Neutrophil (primary cell): Measurements from ENCODE around the gene MICAL1.

ENCODE experiments used
- H3K27ac ChIP-seq: fragments of 200-600 bp; sonication (generic); 2 replicates; pipeline ENCODE4 v1.5.1; 2016; ENCODE audit warnings: mild to moderate bottlenecking, moderate library complexity
- H3K27me3 ChIP-seq: fragments of 200-600 bp; sonication (generic); 2 replicates; pipeline ENCODE4 v1.6.0; 2016; ENCODE audit warnings: mild to moderate bottlenecking
- H3K36me3 ChIP-seq: fragments of 200-600 bp; sonication (generic); 2 replicates; pipeline ENCODE4 v1.5.1; 2017
- H3K4me1 ChIP-seq, 2 experiments: fragments of 200-600 bp in 1 of 2; sonication (generic) in 1 of 2; 1 replicate in 1 of 2; 2 replicates in 1 of 2; pipeline versions ENCODE4 v1.5.1 to v1.6.1; 2013 to 2016; ENCODE audit warnings: low read depth in 1 of 2, low read length in 1 of 2, mild to moderate bottlenecking in 1 of 2, moderate library complexity in 1 of 2; ENCODE audit not compliant: control insufficient read depth in 1 of 2, insufficient read depth in 1 of 2
- H3K4me3 ChIP-seq, 2 experiments: fragments of 200-600 bp in 1 of 2; sonication (generic) in 1 of 2; 1 replicate in 1 of 2; 2 replicates in 1 of 2; pipeline ENCODE4 v1.5.1; 2013 to 2016; ENCODE audit warnings: low read depth in 1 of 2, low read length in 1 of 2, mild to moderate bottlenecking in 1 of 2, moderate library complexity in 1 of 2
- H3K9me3 ChIP-seq: fragments of 200-600 bp; sonication (generic); 2 replicates; pipeline ENCODE4 v1.5.1; 2016
- TF ChIP-seq, protein P1 (sequence below): fragments of 200-600 bp; sonication (generic); IDR thresholded peaks from 2 replicates; pipeline ENCODE4 v1.5.1; 2016; ENCODE audit warnings: antibody characterized with exemption

MICAL1 gene

DNA sequence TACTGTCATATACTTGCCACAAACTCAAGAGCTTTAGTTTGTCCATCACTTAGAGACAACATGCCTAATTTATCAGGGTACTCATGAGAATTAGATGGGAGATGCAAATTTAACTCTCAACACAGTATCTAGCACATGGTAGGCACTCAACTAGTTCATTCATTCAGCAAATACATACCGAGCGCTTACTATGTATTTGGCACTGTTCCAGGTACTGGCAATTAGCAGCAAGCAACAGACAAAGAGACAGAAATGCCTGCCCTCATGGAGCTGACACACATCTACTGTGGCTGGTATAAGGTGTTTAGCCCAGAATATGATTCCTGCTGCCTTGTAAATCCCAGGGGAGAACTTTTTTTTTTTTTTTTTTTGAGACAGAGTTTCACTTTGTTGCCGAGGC lies 4.8 kb downstream of the MICAL1 start:
- no peaks in the 10 kb centered on the region for H3K9me3 ChIP-seq
- peaks cover 48 to 50% of the 10 kb centered on the region in 2 experiments for H3K4me1 ChIP-seq
- H3K27me3 ChIP-seq = no peaks in the 10 kb centered on the region
- H3K36me3 ChIP-seq = peaks cover 81% of the 10 kb centered on the region
- H3K4me3 ChIP-seq = no peak overlapping the region
- H3K27ac ChIP-seq = no peak overlapping the region
- TF ChIP-seq, protein P1, sequence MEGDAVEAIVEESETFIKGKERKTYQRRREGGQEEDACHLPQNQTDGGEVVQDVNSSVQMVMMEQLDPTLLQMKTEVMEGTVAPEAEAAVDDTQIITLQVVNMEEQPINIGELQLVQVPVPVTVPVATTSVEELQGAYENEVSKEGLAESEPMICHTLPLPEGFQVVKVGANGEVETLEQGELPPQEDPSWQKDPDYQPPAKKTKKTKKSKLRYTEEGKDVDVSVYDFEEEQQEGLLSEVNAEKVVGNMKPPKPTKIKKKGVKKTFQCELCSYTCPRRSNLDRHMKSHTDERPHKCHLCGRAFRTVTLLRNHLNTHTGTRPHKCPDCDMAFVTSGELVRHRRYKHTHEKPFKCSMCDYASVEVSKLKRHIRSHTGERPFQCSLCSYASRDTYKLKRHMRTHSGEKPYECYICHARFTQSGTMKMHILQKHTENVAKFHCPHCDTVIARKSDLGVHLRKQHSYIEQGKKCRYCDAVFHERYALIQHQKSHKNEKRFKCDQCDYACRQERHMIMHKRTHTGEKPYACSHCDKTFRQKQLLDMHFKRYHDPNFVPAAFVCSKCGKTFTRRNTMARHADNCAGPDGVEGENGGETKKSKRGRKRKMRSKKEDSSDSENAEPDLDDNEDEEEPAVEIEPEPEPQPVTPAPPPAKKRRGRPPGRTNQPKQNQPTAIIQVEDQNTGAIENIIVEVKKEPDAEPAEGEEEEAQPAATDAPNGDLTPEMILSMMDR = no peak

DNA sequence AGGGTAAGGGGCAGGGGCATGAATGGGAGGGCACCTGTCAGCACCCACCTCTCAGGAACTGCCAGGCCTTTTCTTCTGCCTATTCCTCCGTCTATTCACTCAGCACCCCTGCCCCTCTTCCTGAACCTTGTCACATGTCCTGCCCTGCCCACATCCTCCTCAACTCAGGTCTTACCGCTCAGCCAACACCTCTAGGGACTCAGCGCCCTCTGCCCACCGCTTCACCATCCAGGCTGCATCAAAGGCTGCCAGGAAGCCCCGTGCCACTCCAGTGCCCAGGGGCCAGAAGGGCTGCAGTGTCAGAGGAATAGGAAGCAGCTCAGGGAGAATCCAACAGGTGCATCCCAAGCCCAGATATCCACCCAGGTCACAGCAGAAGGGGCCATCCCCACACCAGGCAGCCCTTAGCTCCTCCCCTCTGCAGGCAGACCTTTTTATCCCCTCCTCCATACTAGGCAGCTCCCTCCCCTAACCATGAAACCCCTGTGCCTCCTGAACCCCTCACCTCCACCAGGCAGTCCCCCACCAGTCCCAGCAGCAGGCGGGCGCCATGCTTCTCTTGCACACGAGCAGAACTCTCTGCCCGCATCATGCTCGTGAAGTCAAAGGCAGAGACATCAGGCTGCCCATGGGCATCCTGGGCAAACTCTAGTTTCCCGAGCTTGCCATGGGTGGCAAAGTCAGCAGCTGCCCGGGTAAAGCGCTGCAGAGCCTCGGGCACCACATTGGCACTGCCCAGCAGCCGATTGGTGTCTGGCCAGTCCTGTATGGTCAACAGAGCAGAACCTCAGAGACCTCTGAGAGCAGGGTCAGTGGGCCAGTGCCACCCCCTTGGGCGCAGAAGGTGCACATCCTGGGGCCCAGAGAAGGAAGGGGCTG lies 5.5 kb downstream of the MICAL1 start:
- H3K4me3 ChIP-seq = no peak overlapping the region
- peaks cover 88% of the 10 kb centered on the region for H3K36me3 ChIP-seq
- no peaks in the 10 kb centered on the region for H3K9me3 ChIP-seq
- no peaks in the 10 kb centered on the region for H3K27me3 ChIP-seq
- H3K27ac ChIP-seq = peak overlapping the region; percentile 20
- peaks cover 48 to 49% of the 10 kb centered on the region in 2 experiments for H3K4me1 ChIP-seq
- TF ChIP-seq, protein P1 = no peak

DNA sequence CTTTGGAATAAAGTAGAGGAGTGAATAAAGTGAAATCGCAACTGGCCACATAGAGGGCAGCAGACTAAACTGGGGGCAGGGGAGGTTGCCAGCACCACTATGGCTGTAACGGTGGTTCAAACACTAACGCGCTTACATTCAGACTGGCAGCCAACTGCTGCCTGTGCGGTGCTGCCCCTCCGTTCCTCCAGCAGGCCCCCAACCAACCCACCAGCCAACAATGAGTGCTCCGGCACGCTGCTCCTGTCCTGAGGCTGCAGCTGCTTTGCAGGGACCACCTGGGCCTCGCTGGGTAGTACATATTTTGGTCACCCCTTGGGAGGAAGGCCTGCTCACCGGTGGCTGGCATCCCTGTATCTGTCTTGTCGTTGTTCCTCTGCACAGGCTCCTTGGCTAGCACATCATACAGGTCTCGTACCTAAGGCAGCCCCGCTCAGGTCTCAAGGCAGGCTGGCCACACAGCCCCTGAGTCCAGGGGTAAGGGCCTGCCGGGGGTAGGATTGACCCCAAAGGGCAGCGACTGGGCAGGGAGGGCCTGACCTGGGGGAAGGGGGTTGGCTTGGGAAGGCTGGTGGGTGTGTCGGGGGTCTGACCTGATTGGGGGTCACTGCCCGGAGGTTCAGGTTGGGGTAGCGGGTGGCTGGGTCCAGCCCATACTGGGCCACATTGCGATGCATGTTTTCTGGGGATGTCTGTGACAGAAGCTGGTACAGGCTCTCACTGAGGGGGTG lies 6.3 kb downstream of the MICAL1 start:
- H3K36me3 ChIP-seq = peaks cover 96% of the 10 kb centered on the region
- TF ChIP-seq, protein P1 = no peak
- H3K27ac ChIP-seq = peak overlapping the region; percentile 43
- H3K4me3 ChIP-seq = no peak overlapping the region
- peaks cover 42 to 43% of the 10 kb centered on the region in 2 experiments for H3K4me1 ChIP-seq
- H3K9me3 ChIP-seq = no peaks in the 10 kb centered on the region
- no peaks in the 10 kb centered on the region for H3K27me3 ChIP-seq

DNA sequence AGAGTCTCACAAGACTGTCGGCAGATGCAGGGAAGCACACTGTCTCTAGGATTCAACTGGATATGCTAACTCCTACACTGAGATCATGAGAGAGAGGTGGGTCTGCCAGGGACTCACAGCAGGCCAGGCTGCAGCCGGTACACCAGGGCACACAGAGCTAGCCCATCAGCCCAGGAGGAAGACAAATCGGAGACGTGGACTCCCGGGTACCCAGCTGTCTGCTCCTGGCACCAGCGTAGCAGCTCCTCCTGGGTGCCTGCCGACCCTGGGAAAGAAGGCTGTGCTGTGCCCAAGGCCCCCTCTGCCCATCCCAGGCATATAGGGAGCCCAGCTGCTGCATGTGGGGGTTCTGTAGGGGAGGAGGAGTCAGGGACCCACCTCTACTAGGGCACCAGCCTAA lies 7.0 kb downstream of the MICAL1 start:
- Histone ChIP-seq H3K27ac (peak overlapping the region; percentile 43), H3K4me1 (peaks cover 36 to 37% of the 10 kb centered on the region in 2 experiments), H3K36me3 (peaks cover 99% of the 10 kb centered on the region)

DNA sequence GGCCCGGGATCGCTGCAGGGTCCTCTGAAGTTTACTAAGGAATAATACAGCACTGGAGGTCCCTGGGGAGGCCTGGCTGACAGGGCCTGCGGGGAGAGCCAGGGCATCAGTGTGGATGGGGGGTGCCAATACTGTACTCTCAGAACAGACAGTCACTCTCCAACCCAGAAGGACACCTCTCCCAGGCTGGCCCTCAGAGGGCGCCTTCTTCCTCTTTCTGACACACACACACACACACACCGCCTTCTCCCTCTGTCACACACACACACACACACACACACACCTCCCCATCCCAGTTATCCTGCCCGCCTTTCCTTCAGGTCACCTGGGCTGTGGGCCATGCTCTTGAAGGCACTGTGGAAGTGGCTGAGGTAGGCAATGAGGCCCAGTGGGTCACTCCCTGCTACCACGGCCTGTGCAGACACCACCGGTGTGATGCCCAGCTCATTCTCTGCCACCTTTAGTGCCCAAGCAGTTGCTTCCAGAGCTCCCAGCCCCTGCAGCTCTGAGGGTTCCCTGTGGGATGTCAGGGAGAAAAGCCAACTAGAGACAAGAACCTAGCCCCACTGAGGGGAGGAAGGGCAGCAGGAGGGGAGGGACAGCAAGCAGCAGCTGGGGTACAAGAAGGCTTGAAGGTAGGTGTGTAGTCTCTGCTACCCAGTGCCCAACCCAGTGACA lies 7.6 kb downstream of the MICAL1 start:
- no peaks in the 10 kb centered on the region for H3K27me3 ChIP-seq
- H3K4me1 ChIP-seq = peaks cover 30 to 31% of the 10 kb centered on the region in 2 experiments
- no peak overlapping the region for H3K4me3 ChIP-seq
- peaks cover 99% of the 10 kb centered on the region for H3K36me3 ChIP-seq
- TF ChIP-seq, protein P1 = no peak
- peak overlapping the region; percentile 43 for H3K27ac ChIP-seq
- no peaks in the 10 kb centered on the region for H3K9me3 ChIP-seq

More for the DNA sequence above, 7.0 kb downstream of the MICAL1 start:
- TF ChIP-seq, protein P1 = no peak
- no peaks in the 10 kb centered on the region for H3K27me3 ChIP-seq
- H3K9me3 ChIP-seq = no peaks in the 10 kb centered on the region
- no peak overlapping the region for H3K4me3 ChIP-seq
